ENCODE measurements around the gene CABP4.
"Not testable (repeated sequence)": the region's sequence is repeated elsewhere in the genome, so short reads cannot be mapped to it uniquely, and the experiment has no call there.

Gene CABP4

GRCh38 chr11:67419325-67420049, 35.7 kb upstream of the CABP4 start:
- DNase-seq, result no peak

- DNase-seq, result no peak
These were observed 35.0 kb upstream of the CABP4 start for GRCh38 chr11:67420147-67420645.

- DNase-seq, result peak; percentile 99
These were observed 34.3 kb upstream of the CABP4 start for GRCh38 chr11:67420646-67421429.

- DNase-seq, result no peak
These were observed 33.6 kb upstream of the CABP4 start for GRCh38 chr11:67421430-67422031.

GRCh38 chr11:67422891-67423290, 32.3 kb upstream of the CABP4 start:
- DNase-seq, result no peak

GRCh38 chr11:67423466-67423865, 31.7 kb upstream of the CABP4 start:
- DNase-seq, result no peak

- no peak for DNase-seq
These were observed 31.1 kb upstream of the CABP4 start for GRCh38 chr11:67423891-67424613.

GRCh38 chr11:67427364-67427859, 27.7 kb upstream of the CABP4 start:
- not testable (repeated sequence) for DNase-seq

DNA sequence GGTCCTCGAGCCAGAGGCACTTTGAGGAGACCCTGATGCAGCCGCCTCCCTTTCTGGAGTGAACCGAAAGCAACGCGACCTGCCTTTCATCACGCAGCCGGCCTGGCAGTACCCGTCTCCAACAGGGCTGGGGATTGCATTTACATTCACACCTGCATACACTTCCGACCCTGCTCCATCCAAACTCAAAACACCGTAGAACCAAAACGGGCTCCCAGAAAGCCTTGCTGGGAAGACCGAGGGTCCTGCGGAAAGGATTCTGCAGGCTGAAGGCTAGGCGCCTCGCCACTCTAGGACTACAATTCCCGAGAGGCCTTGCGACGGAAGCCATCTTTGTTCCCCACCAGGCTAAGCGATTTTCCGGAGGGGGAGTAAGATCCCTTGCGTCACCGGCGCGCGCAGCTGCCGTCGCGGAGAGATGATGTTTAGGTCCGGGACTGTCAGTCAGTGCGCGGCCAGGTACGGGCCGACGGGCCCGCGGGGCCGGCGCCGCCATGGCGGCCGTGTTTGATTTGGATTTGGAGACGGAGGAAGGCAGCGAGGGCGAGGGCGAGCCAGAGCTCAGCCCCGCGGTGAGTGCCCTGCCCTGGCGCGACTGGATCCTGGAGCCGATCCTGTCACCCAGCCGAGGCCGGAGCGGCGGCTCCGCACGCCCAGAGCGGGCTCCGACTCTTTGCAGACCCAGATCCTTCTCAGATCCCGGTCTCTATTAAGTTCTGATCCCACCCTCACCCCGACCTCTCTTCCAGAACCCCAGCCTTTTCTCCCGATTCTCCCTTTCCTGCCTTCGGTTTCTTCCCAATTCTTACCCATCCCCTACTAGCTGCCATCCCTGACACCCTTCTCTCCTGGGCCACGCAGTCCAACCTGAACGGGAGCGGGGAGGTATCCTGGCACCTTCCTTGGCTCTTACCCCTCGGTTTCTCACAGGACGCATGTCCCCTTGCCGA, 26.8 kb upstream of the CABP4 start, which contains the start of gene RPS6KB2:
Gene RPS6KB2 (plus strand): TSS at position 443 of the 950 bp plus-strand sequence. CDS start 52 bp downstream, at position 495.
- peak; percentile 99 for DNase-seq

- no peak for DNase-seq
These were observed 26.0 kb upstream of the CABP4 start for GRCh38 chr11:67429038-67429668.

DNA sequence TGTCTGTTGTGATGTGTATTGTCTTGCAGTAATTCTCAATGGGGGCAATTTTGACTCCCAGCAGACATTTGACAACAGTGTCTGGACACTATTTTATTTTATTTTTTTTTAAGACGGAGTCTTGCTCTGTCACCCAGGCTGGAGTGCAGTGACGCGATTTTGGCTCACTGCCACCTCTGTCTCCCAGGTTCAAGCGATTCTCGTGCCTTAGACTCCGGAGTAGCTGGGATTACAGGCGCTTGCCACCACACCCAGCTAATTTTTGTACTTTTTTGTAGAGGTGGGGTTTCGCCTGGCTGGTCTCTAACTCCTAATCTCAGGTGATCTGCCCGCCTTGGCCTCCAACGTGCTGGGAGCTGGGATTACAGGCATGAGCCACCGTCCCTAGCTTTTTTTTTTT, 25.4 kb upstream of the CABP4 start:
- no peak for DNase-seq

- no peak for DNase-seq
These were observed 23.6 kb upstream of the CABP4 start for GRCh38 chr11:67431346-67432249.

GRCh38 chr11:67432655-67433349, 22.4 kb upstream of the CABP4 start:
- no peak for DNase-seq

DNA sequence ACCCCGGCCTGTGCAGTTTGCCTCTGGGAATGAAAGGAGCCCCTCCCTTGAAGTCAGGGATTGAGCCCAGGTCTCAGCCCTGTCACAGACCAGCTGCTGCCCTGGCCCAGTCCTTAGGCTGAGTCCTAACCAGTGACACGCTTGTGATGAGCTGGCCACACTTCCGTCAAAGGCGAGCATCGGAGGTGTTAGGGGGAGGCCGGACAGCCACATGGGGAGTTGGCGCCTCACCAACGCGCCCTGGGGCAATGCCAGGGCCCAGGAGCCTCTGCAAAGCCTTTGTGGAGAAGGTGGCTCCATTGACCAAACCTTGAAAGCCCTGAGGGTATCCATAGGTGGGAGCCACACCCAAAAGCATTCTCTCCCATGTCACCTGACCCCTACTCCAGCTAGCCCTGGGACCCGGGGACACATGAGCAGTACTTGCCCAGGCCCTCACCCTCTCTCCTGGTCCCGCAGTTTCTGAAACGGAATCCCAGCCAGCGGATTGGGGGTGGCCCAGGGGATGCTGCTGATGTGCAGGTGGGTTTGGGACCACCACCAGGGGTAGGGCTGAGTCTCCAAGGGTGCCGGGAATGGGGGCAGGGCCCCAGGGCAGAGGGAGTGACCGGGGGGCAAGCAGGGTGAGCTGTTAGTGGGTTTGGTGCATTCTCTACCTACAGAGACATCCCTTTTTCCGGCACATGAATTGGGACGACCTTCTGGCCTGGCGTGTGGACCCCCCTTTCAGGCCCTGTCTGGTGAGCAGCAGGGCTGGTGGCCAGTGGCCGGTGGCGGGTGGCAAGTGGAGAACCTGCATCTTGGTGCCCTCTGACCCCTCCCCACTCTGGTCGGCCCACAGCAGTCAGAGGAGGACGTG, 21.4 kb upstream of the CABP4 start:
- no peak for DNase-seq

GRCh38 chr11:67434395-67434881, 20.7 kb upstream of the CABP4 start:
- no peak for DNase-seq

- DNase-seq, result no peak
These were observed 20.0 kb upstream of the CABP4 start for GRCh38 chr11:67435031-67435726.

- DNase-seq, result no peak
These were observed 19.3 kb upstream of the CABP4 start for GRCh38 chr11:67435727-67436458.

Data from activated gamma-delta T cell (primary cell).